Ovary (tissue), 3 donors: ENCODE data around the gene ETS1.
"Not testable (repeated sequence)": the region's sequence is repeated elsewhere in the genome, so short reads cannot be mapped to it uniquely, and the experiment has no call there.

Experiments used
- CTCF ChIP-seq, 3 donors: fragments of 450-650 bp in 2 of 3; fragments of 200-600 bp in 1 of 3; IDR thresholded peaks; one replicate each; pipeline versions ENCODE4 v1.5.1 to v1.8.0; 2016 to 2022; ENCODE audit warnings: antibody characterized with exemption in 3 of 3, mild to moderate bottlenecking in 1 of 3
- EP300 ChIP-seq: sonication (generic); formaldehyde crosslinking; IDR thresholded peaks from one replicate; pipeline ENCODE4 v1.6.1; 2017; ENCODE audit warnings: antibody characterized with exemption
- POLR2A ChIP-seq: fragments of 450-650 bp; IDR thresholded peaks from one replicate; pipeline ENCODE4 v1.6.1; 2017; ENCODE audit warnings: antibody characterized with exemption, mild to moderate bottlenecking, moderate library complexity
- donor health status: DM: no; HTN: no; CAD: no.

- TF ChIP-seq CTCF (IDR thresholded peaks at IDR 0.05); POLR2A; EP300: not testable (repeated sequence)
Measured at GRCh38 chr11:128450425-128450824, 136.9 kb downstream of the ETS1 start.
